Upper lobe of right lung (tissue), 1 donor: ENCODE data around the gene GALNT4. TPM values are rescaled to one million over a fixed set of nuclear protein-coding genes. Genes with fewer than 3 reads are reported as not detected.

Experiments
- ATAC-seq: fragments of 200-7000 bp; cut with Tn5 transposase; one replicate; pipeline ENCODE4 v1.9.1; 2020; ENCODE audit warnings: mild to moderate bottlenecking, moderate library complexity
- DNase-seq: peaks from one replicate; pipeline ENCODE4 v3.0.0-alpha.2; 2020
- H3K27ac ChIP-seq: fragments of 200-600 bp; one replicate; pipeline ENCODE4 v1.8.0; 2022
- H3K27me3 ChIP-seq: fragments of 200-600 bp; one replicate; pipeline ENCODE4 v1.8.0; 2022; ENCODE audit warnings: mild to moderate bottlenecking
- H3K36me3 ChIP-seq: fragments of 200-600 bp; one replicate; pipeline ENCODE4 v1.8.0; 2022
- H3K4me1 ChIP-seq: fragments of 200-600 bp; one replicate; pipeline ENCODE4 v1.8.0; 2022
- H3K4me3 ChIP-seq: fragments of 200-600 bp; one replicate; pipeline ENCODE4 v1.8.0; 2022; ENCODE audit warnings: mild to moderate bottlenecking
- H3K9me3 ChIP-seq: fragments of 200-600 bp; one replicate; pipeline ENCODE4 v1.8.0; 2022
- CTCF ChIP-seq: fragments of 200-600 bp; IDR thresholded peaks from one replicate; pipeline ENCODE4 v1.8.0; 2022; ENCODE audit warnings: antibody characterized with exemption
- intact Hi-C: fragments of 100-400 bp; cut with DNase I; formaldehyde crosslinking; loops from one replicate; pipeline ENCODE4 v1.11.0; 2022
- total RNA-seq: library from RNA; stranded (reverse); fragmentation: NEBNext Ultra II Directional; extraction: Animal tissue kit (Norgen Biotek cat#: 25700); gene quantifications from one replicate; pipeline ENCODE4 v1.2.1, GENCODE V29; 2021
- donor health status: DM: no; HTN: yes; CAD: no; lungs with severe emphysema.

GALNT4 gene
- total RNA-seq, 1 donor from 2014 or later: 7.8 TPM

- no peaks in the 10 kb centered on the region for H3K4me1 ChIP-seq
- H3K36me3 ChIP-seq: no peaks in the 10 kb centered on the region
- H3K9me3 ChIP-seq: no peaks in the 10 kb centered on the region
- DNase-seq: no peak
- intact Hi-C loops: no loop called here
- no peak overlapping the region for H3K4me3 ChIP-seq
- TF ChIP-seq CTCF: no peak
- H3K27me3 ChIP-seq: no peaks in the 10 kb centered on the region
- no peak for ATAC-seq
- no peak overlapping the region for H3K27ac ChIP-seq
Measured at GRCh38 chr12:89566615-89567014, 42.0 kb upstream of the GALNT4 start.

GRCh38 chr12:89565002-89565401 lies 40.4 kb upstream of the GALNT4 start:
- no peak for TF ChIP-seq CTCF
- Histone ChIP-seq H3K4me1 (no peaks in the 10 kb centered on the region), H3K27me3 (no peaks in the 10 kb centered on the region), H3K4me3 (no peak overlapping the region), H3K36me3 (no peaks in the 10 kb centered on the region), H3K9me3 (no peaks in the 10 kb centered on the region), H3K27ac (no peak overlapping the region)
- no peak for DNase-seq
- intact Hi-C loops: no loop called here
- no peak for ATAC-seq

- intact Hi-C loops: no loop called here
Measured at GRCh38 chr12:89559753-89560152, 35.2 kb upstream of the GALNT4 start.

GRCh38 chr12:89556976-89557375 lies 32.4 kb upstream of the GALNT4 start:
- intact Hi-C loops: no loop called here
- Histone ChIP-seq H3K27me3 (no peaks in the 10 kb centered on the region), H3K36me3 (no peaks in the 10 kb centered on the region), H3K27ac (no peak overlapping the region), H3K4me1 (no peaks in the 10 kb centered on the region), H3K9me3 (no peaks in the 10 kb centered on the region), H3K4me3 (no peak overlapping the region)
- TF ChIP-seq CTCF: no peak
- ATAC-seq: no peak
- no peak for DNase-seq

More at GRCh38 chr12:89559753-89560152, 35.2 kb upstream of the GALNT4 start:
- DNase-seq (no peak), ATAC-seq (no peak)
- Histone ChIP-seq H3K4me3 (no peak overlapping the region), H3K9me3 (no peaks in the 10 kb centered on the region), H3K36me3 (no peaks in the 10 kb centered on the region), H3K27ac (no peak overlapping the region), H3K4me1 (no peaks in the 10 kb centered on the region), H3K27me3 (no peaks in the 10 kb centered on the region)
- no peak for TF ChIP-seq CTCF

GRCh38 chr12:89552376-89552775 lies 27.8 kb upstream of the GALNT4 start:
- DNase-seq (no peak), ATAC-seq (no peak)
- intact Hi-C loops: no loop called here
- no peaks in the 10 kb centered on the region for H3K9me3 ChIP-seq
- H3K4me3 ChIP-seq: no peak overlapping the region
- H3K36me3 ChIP-seq: no peaks in the 10 kb centered on the region
- H3K27ac ChIP-seq: no peak overlapping the region
- TF ChIP-seq CTCF: no peak
- H3K27me3 ChIP-seq: no peaks in the 10 kb centered on the region
- H3K4me1 ChIP-seq: no peaks in the 10 kb centered on the region

- DNase-seq: no peak
- H3K9me3 ChIP-seq: no peaks in the 10 kb centered on the region
- intact Hi-C loops: no loop called here
- H3K36me3 ChIP-seq: no peaks in the 10 kb centered on the region
- no peaks in the 10 kb centered on the region for H3K4me1 ChIP-seq
- H3K4me3 ChIP-seq: no peak overlapping the region
- ATAC-seq: no peak
- TF ChIP-seq CTCF: no peak
- H3K27me3 ChIP-seq: no peaks in the 10 kb centered on the region
- H3K27ac ChIP-seq: no peak overlapping the region
Measured at GRCh38 chr12:89551747-89552146, 27.2 kb upstream of the GALNT4 start.
